Nephron (organoid): ENCODE results near the gene GATD1.

ENCODE experiments used
- H3K27ac Mint-ChIP-seq, 3 experiments: 2 replicates each; pipeline ENCODE4 v1.8.0; 2020; ENCODE audit warnings: mixed read lengths in 3 of 3, mild to moderate bottlenecking in 2 of 3, moderate library complexity in 1 of 3
- H3K27me3 Mint-ChIP-seq: 2 replicates; pipeline ENCODE4 v1.8.0; 2021; ENCODE audit warnings: low read depth, mild to moderate bottlenecking, moderate library complexity, mixed read lengths
- H3K36me3 Mint-ChIP-seq: 2 replicates; pipeline ENCODE4 v1.8.0; 2020; ENCODE audit warnings: low read depth, mixed read lengths
- H3K4me1 Mint-ChIP-seq: 2 replicates; pipeline ENCODE4 v1.8.0; 2020; ENCODE audit warnings: mixed read lengths
- H3K4me3 Mint-ChIP-seq, 3 experiments: 2 replicates each; pipeline ENCODE4 v1.8.0; 2020; ENCODE audit warnings: mild to moderate bottlenecking in 3 of 3, mixed read lengths in 3 of 3, moderate library complexity in 2 of 3
- H3K9me3 Mint-ChIP-seq: 2 replicates; pipeline ENCODE4 v1.8.0; 2020; ENCODE audit warnings: mixed read lengths
- CTCF ChIP-seq, 3 experiments: fragments of 200-600 bp; sonication (generic); IDR thresholded peaks; one replicate each; pipeline ENCODE4 v1.5.0; 2021; ENCODE audit warnings: antibody characterized with exemption in 3 of 3; ENCODE audit not compliant: unreplicated experiment in 3 of 3

Gene GATD1

GRCh38 chr11:726278-727220 is 50.7 kb downstream of the GATD1 start:
- no peak for TF ChIP-seq CTCF (IDR thresholded peaks at IDR 0.05; ENCODE audit: unreplicated experiment in 3 of 3)
- Mint-ChIP-seq H3K4me1 (peaks cover 4% of the 10 kb centered on the region), H3K27ac (peak overlapping the region in 2 of 3 experiments; percentile 50 to 55), H3K9me3 (no peaks in the 10 kb centered on the region), H3K36me3 (peaks cover 6% of the 10 kb centered on the region), H3K4me3 (peak overlapping the region; percentile 53 to 54 (median 54)), H3K27me3 (peaks cover 35% of the 10 kb centered on the region)

- no peak overlapping the region for H3K27ac Mint-ChIP-seq
- peaks cover 38% of the 10 kb centered on the region for H3K27me3 Mint-ChIP-seq
- no peaks in the 10 kb centered on the region for H3K9me3 Mint-ChIP-seq
- H3K4me1 Mint-ChIP-seq: peaks cover 4% of the 10 kb centered on the region
- TF ChIP-seq CTCF (IDR thresholded peaks at IDR 0.05; ENCODE audit: unreplicated experiment in 3 of 3): no peak
- H3K4me3 Mint-ChIP-seq: no peak overlapping the region
- peaks cover 6% of the 10 kb centered on the region for H3K36me3 Mint-ChIP-seq
Observed at GRCh38 chr11:725624-726202, 51.6 kb downstream of the GATD1 start.

GRCh38 chr11:724778-725386 is 52.4 kb downstream of the GATD1 start:
- TF ChIP-seq CTCF (IDR thresholded peaks at IDR 0.05; ENCODE audit: unreplicated experiment in 3 of 3): no peak
- Mint-ChIP-seq H3K36me3 (peaks cover 6% of the 10 kb centered on the region), H3K4me3 (peak overlapping the region; percentile 20 to 70 (median 61)), H3K4me1 (peaks cover 4% of the 10 kb centered on the region), H3K27ac (no peak overlapping the region), H3K9me3 (no peaks in the 10 kb centered on the region), H3K27me3 (peaks cover 45% of the 10 kb centered on the region)

- Mint-ChIP-seq H3K9me3 (no peaks in the 10 kb centered on the region), H3K4me3 (peak overlapping the region in 2 of 3 experiments; percentile 20 to 61), H3K27me3 (peaks cover 48% of the 10 kb centered on the region), H3K27ac (no peak overlapping the region), H3K36me3 (peaks cover 6% of the 10 kb centered on the region), H3K4me1 (peaks cover 8% of the 10 kb centered on the region)
- no peak for TF ChIP-seq CTCF (IDR thresholded peaks at IDR 0.05; ENCODE audit: unreplicated experiment in 3 of 3)
Observed at GRCh38 chr11:724049-724777, 53.1 kb downstream of the GATD1 start.

GRCh38 chr11:723120-723883 is 54.0 kb downstream of the GATD1 start:
- Mint-ChIP-seq H3K9me3 (no peaks in the 10 kb centered on the region), H3K27ac (peak overlapping the region in 1 of 3 experiments; percentile 31), H3K27me3 (peaks cover 55% of the 10 kb centered on the region), H3K36me3 (peaks cover 6% of the 10 kb centered on the region), H3K4me1 (peaks cover 9% of the 10 kb centered on the region), H3K4me3 (peak overlapping the region; percentile 23 to 26 (median 25))
- peak; percentile 27 to 45 (median 40) for TF ChIP-seq CTCF (IDR thresholded peaks at IDR 0.05; ENCODE audit: unreplicated experiment in 3 of 3)
